Adrenal gland (tissue), 12 donors: ENCODE measurements around the gene RNF25. TPM values are rescaled to one million over a fixed set of nuclear protein-coding genes. Genes with fewer than 3 reads are reported as not detected.

Source experiments
- DNase-seq, 7 donors: peaks; one replicate each; pipeline ENCODE4 v3.0.0-alpha.2; 2019 to 2020
- H3K27ac ChIP-seq, 5 donors: fragments of 200-600 bp; sonication (generic) in 4 of 5; 1 replicate in 3 of 5; 2 replicates in 2 of 5; pipeline versions ENCODE4 v1.5.1 to v1.8.0; 2016 to 2020; ENCODE audit warnings: mild to moderate bottlenecking in 1 of 5
- H3K27me3 ChIP-seq: fragments of 200-600 bp; 2 replicates; pipeline ENCODE4 v1.8.0; 2021
- H3K36me3 ChIP-seq, 2 donors: fragments of 200-600 bp; replicated peaks in 1 of 2; 1 replicate in 1 of 2; 2 replicates in 1 of 2; pipeline versions ENCODE4 v1.5.1 to v1.8.0; 2018 to 2022
- H3K4me1 ChIP-seq, 2 donors: fragments of 200-600 bp; replicated peaks in 1 of 2; 1 replicate in 1 of 2; 2 replicates in 1 of 2; pipeline versions ENCODE4 v1.5.1 to v1.8.0; 2018 to 2021
- H3K4me3 ChIP-seq, 4 donors: fragments of 200-600 bp; sonication (generic) in 3 of 4; one replicate each; pipeline ENCODE4 v1.5.1; 2016 to 2018
- H3K9me3 ChIP-seq, 3 donors: fragments of 200-600 bp; sonication (generic) in 1 of 3; replicated peaks in 1 of 3; 1 replicate in 2 of 3; 2 replicates in 1 of 3; pipeline versions ENCODE4 v1.5.1 to v1.8.0; 2016 to 2021
- CTCF ChIP-seq, 6 experiments: fragments of 450-650 bp in 4 of 6; fragments of 200-600 bp in 2 of 6; sonication (generic) in 1 of 6; IDR thresholded peaks; 1 replicate in 5 of 6; 2 replicates in 1 of 6; pipeline versions ENCODE4 v1.5.1 to v1.8.0; 2016 to 2021; ENCODE audit warnings: antibody characterized with exemption in 6 of 6, mild to moderate bottlenecking in 2 of 6, moderate library complexity in 1 of 6
- POLR2A ChIP-seq, 2 donors: fragments of 450-650 bp; IDR thresholded peaks; one replicate each; pipeline ENCODE4 v1.6.1; 2017; ENCODE audit warnings: antibody characterized with exemption in 2 of 2, mild to moderate bottlenecking in 2 of 2, moderate library complexity in 1 of 2
- WGBS, 4 donors: extraction: QIAGEN DNeasy Blood & Tissue Kit in 2 of 4; methylation state at CpG; one replicate each; pipeline versions ENCODE4 v1.1.5 to v1.1.7; 2013 to 2017; 5-methylcytosine and 5-hydroxymethylcytosine counted together
- intact Hi-C, 2 donors: fragments of 100-400 bp; cut with DNase I; formaldehyde crosslinking; loops; one replicate each; pipeline versions ENCODE4 v1.14.1 to v1.15.0; 2022 to 2023
- polyA plus RNA-seq, 3 donors: library from polyadenylated mRNA; stranded (reverse); fragments of 200-250 nt in 2 of 3; fragments of 350-450 nt in 1 of 3; fragmentation: Illumina TruSeq in 1 of 3; extraction: RNeasy Lipid Tissue Mini Kit (QIAGEN cat#74804) in 1 of 3; gene quantifications; one replicate each; pipeline ENCODE4 v1.2.3, GENCODE V29; 2013 to 2014
- total RNA-seq, 9 donors: library from RNA; depleted of rRNA in 4 of 9; stranded (reverse); fragments of >200 nt in 4 of 9; fragments of 120-200 nt in 1 of 9; fragmentation: NEBNext Ultra II Directional in 1 of 9; extraction: Animal tissue kit (Norgen Biotek cat#: 25700) in 1 of 9; gene quantifications; one replicate each; pipeline versions ENCODE4 v1.1.0 to v1.2.4, GENCODE V29; 2013 to 2023
- donor health status: healthy with polysubstance abuse.
- donor health status: Bipolar disorder and iron deficiency.
- donor health status: DM: yes; HTN: yes; CAD: no.
- donor health status: DM: no; HTN: no; CAD: no.
- donor health status: DM: no; HTN: no; CAD: no.
- donor health status: DM: yes; HTN: yes; CAD: no.

Gene RNF25
- total and polyA plus RNA-seq, 12 donors = 19.7 to 70.4 (median 29.5) TPM

- intact Hi-C loops = loop anchor here (5.0 to 10.0 kb wide), 3 partner anchors 75 to 142 kb away; partner anchors contain the start of gene CYP27A1 (in 1 of the 2)
- Histone ChIP-seq H3K27me3 (no peaks in the 10 kb centered on the region), H3K4me1 (peaks cover 4 to 27% of the 10 kb centered on the region in 2 donors), H3K9me3 (no peaks in the 10 kb centered on the region), H3K36me3 (no peaks in the 10 kb centered on the region), H3K27ac (no peak overlapping the region), H3K4me3 (peak overlapping the region in 1 of 4 donors; percentile 76)
- no peak for TF ChIP-seq CTCF (IDR thresholded peaks at IDR 0.05)
- TF ChIP-seq POLR2A (IDR thresholded peaks at IDR 0.05) = no peak
- WGBS, 4 donors = 81 to 89% (median 83%) methylated on average over 8 of the region's 8 CpGs
- no peak for DNase-seq
Measured at GRCh38 chr2:218709908-218710307, 38.1 kb upstream of the RNF25 start.

GRCh38 chr2:218708086-218708485 lies 36.3 kb upstream of the RNF25 start:
- DNase-seq = peak in 1 of 7 donors; percentile 4
- no peak for TF ChIP-seq POLR2A (IDR thresholded peaks at IDR 0.05)
- TF ChIP-seq CTCF (IDR thresholded peaks at IDR 0.05) = no peak
- Histone ChIP-seq H3K36me3 (no peaks in the 10 kb centered on the region), H3K27ac (no peak overlapping the region), H3K27me3 (no peaks in the 10 kb centered on the region), H3K4me3 (no peak overlapping the region), H3K9me3 (no peaks in the 10 kb centered on the region), H3K4me1 (peaks cover 4 to 13% of the 10 kb centered on the region in 2 donors)
- 76 to 92% (median 84%) methylated on average over 4 of the region's 4 CpGs for WGBS, 4 donors
- intact Hi-C loops = loop anchor here in 1 of 2 donors (5.0 kb wide), 1 partner anchor 144 kb away; no protein-coding TSS in a partner anchor

- TF ChIP-seq POLR2A (IDR thresholded peaks at IDR 0.05) = no peak
- no peak for TF ChIP-seq CTCF (IDR thresholded peaks at IDR 0.05)
- 90 to 94% (median 93%) methylated on average over 4 of the region's 4 CpGs for WGBS, 4 donors
- H3K27me3 ChIP-seq = no peaks in the 10 kb centered on the region
- no peak overlapping the region for H3K4me3 ChIP-seq
- intact Hi-C loops = no loop called here
- H3K9me3 ChIP-seq = no peaks in the 10 kb centered on the region
- no peak overlapping the region for H3K27ac ChIP-seq
- no peak for DNase-seq
- H3K4me1 ChIP-seq = no peaks in the 10 kb centered on the region
- peaks cover 0 to 17% of the 10 kb centered on the region in 2 donors for H3K36me3 ChIP-seq
Measured at GRCh38 chr2:218703341-218703740, 31.5 kb upstream of the RNF25 start.

GRCh38 chr2:218701806-218702205 lies 30.0 kb upstream of the RNF25 start:
- TF ChIP-seq POLR2A (IDR thresholded peaks at IDR 0.05) = no peak
- no peak for TF ChIP-seq CTCF (IDR thresholded peaks at IDR 0.05)
- WGBS, 4 donors = 91 to 98% (median 96%) methylated on average over 2 of the region's 2 CpGs
- DNase-seq = no peak

More at GRCh38 chr2:218701806-218702205, 30.0 kb upstream of the RNF25 start:
- Histone ChIP-seq H3K4me3 (no peak overlapping the region), H3K9me3 (no peaks in the 10 kb centered on the region), H3K27me3 (no peaks in the 10 kb centered on the region), H3K36me3 (peaks cover 0 to 19% of the 10 kb centered on the region in 2 donors), H3K4me1 (no peaks in the 10 kb centered on the region), H3K27ac (no peak overlapping the region)
- intact Hi-C loops = no loop called here
